OCI-LY3 (cell line): ENCODE results near the gene NAA11.

Experiments
- EZH2phosphoT487 ChIP-seq: fragments of 200-600 bp; shearing (Covaris generic); IDR thresholded peaks from 2 replicates; pipeline ENCODE4 v1.6.1; 2018; ENCODE audit warnings: antibody characterized with exemption, mixed run types, low read depth
- TF ChIP-seq, protein P1 (sequence below): fragments of 200-600, 300-600 bp; sonication (generic); IDR thresholded peaks from 2 replicates; pipeline ENCODE4 v1.5.1; 2014; ENCODE audit warnings: antibody characterized with exemption, low read length, low read depth

DNA sequence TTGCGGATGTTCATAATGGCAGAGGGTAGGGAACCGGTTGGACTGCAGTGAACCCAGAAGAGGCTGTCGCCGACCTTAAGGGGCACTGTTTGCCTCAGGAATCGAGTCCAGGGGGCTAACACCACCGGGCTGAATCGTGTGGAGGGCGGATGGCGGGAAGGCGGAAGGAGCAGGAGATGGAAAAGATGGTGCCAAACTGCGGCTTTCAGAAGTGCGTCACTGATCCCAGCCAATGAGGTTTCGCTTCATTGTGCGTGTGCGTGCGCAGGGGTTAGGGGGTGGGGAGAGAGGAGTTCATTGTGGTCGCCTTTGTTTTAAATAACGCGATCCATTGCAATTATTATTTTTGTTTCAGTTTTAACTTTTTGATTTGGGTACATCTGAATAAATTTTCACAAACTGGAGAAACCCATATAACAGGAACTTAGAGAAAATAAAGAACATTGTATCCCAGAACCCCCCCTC, at the start of gene NAA11:
- TF ChIP-seq, protein P1, sequence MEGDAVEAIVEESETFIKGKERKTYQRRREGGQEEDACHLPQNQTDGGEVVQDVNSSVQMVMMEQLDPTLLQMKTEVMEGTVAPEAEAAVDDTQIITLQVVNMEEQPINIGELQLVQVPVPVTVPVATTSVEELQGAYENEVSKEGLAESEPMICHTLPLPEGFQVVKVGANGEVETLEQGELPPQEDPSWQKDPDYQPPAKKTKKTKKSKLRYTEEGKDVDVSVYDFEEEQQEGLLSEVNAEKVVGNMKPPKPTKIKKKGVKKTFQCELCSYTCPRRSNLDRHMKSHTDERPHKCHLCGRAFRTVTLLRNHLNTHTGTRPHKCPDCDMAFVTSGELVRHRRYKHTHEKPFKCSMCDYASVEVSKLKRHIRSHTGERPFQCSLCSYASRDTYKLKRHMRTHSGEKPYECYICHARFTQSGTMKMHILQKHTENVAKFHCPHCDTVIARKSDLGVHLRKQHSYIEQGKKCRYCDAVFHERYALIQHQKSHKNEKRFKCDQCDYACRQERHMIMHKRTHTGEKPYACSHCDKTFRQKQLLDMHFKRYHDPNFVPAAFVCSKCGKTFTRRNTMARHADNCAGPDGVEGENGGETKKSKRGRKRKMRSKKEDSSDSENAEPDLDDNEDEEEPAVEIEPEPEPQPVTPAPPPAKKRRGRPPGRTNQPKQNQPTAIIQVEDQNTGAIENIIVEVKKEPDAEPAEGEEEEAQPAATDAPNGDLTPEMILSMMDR: no peak
- no peak for TF ChIP-seq EZH2phosphoT487
